Brain pericyte (primary cell): ENCODE results near the gene COL9A2.
"Not testable (repeated sequence)": the region's sequence is repeated elsewhere in the genome, so short reads cannot be mapped to it uniquely, and the experiment has no call there.

Experiments
- DNase-seq: peaks from one replicate; pipeline ENCODE4 v3.0.0-alpha.2; 2012; ENCODE audit warnings: low read depth, low spot score

Gene COL9A2

DNA sequence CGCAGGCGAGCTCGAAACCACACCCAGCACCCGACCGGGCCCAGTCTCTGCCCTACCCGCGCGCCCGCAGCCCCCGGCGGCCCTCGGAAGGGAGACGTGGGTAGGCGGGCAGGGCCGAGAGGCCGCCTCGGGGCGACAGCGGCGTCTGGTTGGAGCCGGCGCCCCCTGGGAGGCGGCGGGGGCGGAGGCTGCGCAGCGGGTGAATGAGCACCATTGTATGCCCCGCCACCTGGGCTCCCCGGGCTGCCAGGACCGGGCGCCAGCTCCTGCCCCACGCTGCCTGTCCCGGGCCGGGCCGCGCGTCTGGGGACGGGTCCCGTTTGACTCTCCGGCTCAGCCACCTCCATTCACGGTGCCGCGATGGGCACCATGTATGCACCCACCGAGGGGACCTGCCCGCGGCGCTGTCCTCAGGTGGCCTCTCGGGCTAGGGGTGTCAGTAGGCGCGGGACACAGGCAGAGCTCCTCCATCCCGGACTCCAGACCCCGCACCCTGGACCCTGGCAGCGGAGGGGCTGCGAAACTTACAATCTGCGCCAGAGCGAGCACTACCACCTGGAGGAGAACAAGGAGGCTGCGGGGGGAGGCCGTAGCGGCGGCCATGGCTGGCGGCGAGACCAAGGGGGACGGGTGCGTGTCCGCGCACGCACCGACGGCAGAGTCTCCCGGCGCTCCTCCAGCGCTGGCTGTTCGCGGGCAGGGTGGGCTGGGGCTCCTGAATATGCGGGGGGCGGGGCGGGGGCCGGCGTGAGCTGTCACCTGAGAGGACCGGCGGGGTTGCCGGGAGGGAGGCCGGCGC lies at the start of gene COL9A2:
TSS of gene COL9A2 (minus strand) at position 692 of the 799 bp plus-strand sequence. CDS start at position 603, 89 bp downstream.
- DNase-seq = no peak

DNA sequence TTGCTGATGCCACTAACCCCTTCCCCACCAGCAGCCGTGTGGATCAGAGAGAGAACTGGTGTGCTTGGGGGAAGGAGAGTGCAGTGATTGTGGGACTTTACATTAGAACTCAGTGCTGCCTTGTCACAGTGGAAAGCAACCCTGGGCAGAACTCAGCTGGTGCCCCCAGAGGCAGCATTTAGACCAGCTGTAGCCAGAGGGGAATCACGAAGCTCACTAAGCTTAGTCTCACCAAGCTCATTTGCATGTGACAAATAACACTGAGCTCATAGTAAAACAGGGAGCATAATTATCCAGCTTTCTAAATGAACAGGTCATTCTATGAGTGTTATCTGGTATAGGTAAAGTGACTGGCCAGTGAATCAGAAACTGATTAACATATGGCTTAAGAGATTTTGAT lies 46.6 kb upstream of the COL9A2 start:
- DNase-seq = no peak

DNA sequence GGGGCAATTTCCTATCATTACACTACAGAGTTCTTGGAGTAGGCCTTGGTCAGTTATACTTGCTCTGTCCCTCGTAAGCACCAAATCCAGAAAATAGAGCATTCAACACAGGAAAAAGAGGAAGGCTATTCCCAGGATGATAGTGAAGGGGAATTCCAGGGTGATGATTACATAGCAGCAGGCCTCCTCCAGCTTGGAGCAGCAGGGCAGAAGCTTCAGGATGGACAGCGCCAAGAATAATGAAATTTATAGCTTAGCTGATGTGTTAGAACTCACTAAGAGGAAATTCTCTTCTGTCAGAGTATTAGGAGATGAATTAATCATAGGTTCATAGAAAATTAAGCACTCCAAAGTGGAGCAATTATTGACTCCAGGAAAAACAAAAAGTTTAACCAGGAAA lies 45.6 kb upstream of the COL9A2 start:
- no peak for DNase-seq

DNA sequence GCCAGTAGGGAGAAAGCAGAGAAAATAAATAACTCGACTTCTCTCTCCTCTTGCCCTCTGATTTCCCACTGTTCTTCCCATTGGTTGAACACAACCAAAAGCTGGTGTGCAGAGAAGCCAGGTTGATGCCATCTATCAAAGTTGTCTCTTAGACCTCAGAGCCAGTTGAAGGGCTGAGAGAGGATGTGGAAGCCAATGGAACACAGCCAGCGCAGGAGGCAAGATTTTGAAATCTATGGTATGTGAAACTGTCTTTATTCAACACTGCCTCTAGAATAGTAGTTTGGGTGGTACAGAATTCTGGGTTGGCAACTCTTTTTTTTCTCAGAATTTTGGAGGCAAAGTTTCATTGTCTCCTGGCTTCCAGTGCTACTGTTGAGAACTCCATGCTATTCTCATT lies 45.1 kb upstream of the COL9A2 start:
- no peak for DNase-seq

DNA sequence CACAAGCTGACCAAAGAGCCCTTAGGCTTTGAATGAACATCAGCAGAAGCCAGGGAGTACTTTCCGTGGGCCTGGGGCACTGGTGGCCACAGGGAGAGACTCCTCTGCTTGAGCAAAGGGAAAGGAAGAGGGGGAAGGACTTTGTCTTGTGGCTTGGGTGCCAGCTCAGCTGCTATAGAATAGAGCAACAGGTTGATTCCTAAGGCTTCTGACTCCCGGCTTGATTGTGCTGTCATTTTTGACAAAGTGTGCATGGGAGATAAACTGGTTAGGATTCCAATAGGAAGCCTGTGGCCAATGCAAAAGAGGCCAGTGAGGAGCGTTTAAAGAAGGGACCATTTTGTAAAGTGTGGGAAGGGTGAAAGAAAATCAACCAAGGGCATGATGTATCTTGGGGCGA lies 44.6 kb upstream of the COL9A2 start:
- DNase-seq = no peak

GRCh38 chr1:40361201-40361600 lies 44.1 kb upstream of the COL9A2 start:
- DNase-seq = no peak

GRCh38 chr1:40360631-40361030 lies 43.5 kb upstream of the COL9A2 start:
- DNase-seq = no peak

DNA sequence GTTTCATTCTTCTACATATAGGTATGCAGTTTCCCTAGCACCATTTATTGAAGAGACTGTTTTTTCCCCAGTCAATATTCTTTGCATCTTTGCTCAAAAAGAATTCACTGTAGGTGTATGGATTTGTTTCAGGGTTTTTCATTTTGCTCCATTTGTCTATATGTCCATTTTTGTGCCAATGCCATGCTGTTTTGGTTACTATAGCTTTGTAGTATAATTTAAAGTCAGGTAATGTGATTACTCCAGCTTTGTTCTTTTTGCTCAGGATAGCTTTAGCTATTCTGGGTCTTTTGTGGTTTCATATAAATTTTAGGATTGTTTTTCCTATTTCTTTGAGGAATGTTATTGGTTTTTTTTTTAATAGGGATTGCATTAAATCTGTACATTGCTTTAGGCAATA lies 40.5 kb upstream of the COL9A2 start:
- DNase-seq = no peak

DNA sequence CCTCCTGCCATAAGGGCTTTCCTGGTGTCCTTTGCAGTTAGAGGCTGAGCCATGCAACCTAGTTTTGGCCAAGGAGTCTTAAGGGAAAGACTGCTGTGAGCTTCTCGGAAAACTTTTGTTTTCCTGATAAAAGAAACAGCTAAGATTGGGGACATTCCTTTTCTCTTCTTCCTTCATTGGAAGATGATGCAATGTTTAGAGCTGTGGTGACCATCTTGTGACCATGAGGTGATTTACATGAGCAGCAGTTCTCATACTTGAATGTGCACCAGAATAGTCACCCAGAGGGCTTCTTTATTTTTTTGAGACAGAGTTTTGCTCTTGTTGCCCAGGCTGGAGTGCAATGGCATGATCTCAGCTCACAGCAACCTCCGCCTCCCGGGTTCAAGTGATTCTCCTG lies 36.0 kb upstream of the COL9A2 start:
- no peak for DNase-seq

DNA sequence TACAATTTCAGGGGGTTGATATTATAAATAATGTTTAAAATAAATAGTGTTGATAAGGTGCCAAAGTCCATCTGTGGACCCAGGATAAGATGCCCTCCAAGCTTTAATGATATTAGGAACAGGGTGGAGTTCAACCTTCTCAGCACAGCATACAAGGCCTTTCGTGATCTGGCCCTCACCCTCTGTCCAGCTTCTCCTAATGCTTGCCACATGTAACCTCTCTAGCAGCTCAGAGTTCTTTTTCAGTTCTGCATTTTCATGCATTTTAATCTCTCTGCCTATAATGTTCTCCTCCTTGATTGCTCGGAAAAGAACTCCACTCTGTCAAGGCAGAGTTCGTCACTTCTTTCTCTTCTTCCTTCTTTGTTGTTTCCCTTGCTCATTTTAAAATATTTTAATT lies 35.0 kb upstream of the COL9A2 start:
- DNase-seq = no peak

DNA sequence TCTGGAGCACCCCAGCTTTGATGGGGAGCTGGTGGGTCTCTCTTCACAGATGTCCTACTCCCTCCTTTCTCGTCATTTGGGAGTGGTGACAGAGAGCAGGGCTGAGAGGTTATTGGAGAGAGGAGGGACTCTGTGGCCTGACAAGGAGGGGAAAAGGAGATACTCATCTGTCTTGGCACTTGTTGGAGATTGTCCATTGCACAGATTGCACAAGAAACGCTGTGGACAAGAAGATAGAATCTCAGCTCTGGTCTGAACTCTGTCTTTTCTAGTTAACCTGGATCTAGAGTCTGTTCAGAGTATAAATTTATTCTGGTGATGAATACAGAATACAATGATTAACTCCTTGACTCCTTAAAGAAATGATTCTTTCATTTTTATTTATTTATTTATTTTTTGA lies 34.0 kb upstream of the COL9A2 start:
- DNase-seq = no peak

- no peak for DNase-seq
These were observed 33.3 kb upstream of the COL9A2 start for GRCh38 chr1:40350391-40350790.

GRCh38 chr1:40344597-40344996 lies 27.5 kb upstream of the COL9A2 start:
- no peak for DNase-seq

DNA sequence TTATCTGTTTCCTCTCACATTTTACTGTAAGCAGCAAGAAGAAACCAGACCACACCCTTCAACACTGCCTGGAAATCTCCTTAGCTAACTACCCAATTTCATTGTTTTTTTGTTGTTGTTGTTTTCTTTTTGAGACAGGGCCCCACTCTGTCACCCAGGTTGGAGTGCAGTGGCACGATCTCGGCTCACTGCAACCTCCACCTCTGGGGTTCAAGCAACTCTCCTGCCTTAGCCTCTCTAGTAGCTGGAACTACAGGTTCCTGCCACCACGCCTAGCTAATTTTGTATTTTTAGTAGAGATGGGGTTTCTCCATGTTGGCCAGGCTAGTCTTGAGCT lies 25.3 kb upstream of the COL9A2 start:
- not testable (repeated sequence) for DNase-seq

- no peak for DNase-seq
These were observed 24.6 kb upstream of the COL9A2 start for GRCh38 chr1:40341491-40342380.

GRCh38 chr1:40339420-40340323 lies 22.6 kb upstream of the COL9A2 start:
- DNase-seq = no peak

- peak; percentile 47 for DNase-seq
These were observed 21.8 kb upstream of the COL9A2 start for GRCh38 chr1:40338745-40339419.

DNA sequence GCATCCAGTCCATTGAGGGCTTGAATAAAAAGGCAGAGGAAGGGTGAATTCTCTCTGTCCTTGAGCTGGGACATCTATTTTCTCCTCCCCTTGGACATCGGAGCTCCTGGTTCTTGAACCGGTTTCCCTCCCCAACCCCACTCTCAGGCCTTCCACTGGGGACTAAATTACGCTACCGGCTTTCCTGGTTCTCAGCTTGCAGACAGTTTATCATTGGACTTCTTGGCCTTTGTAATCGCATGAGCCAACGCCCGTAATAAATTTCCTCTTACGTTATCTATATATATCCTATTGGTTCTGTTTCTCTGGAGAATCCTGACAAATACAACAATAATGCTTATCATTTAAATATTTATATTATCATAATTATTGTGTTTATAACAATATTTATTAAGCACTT lies 20.4 kb upstream of the COL9A2 start:
- no peak for DNase-seq

- DNase-seq = no peak
These were observed 15.6 kb upstream of the COL9A2 start for GRCh38 chr1:40332695-40333094.

DNA sequence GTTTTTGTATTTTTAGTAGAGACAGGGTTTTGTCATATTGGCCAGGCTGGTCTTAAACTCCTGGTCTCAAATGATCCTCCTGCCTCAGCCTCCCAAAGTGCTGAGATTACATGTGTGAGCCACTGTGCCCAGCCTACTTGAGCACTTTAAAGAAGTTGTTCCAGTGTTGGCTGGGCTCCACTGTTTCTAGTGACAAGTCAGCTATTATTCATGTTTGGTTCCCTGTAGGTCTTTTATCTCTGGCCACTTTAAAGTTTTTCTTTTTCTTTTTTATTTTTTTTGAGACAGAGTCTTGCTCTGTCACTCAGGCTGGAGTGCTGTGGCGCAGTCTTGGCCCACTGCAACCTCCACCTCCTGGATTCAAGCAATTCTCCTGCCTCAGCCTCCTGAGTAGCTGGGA lies 14.3 kb upstream of the COL9A2 start:
- DNase-seq = not testable (repeated sequence)

GRCh38 chr1:40318970-40319621 lies 2.0 kb upstream of the COL9A2 start:
- no peak for DNase-seq
